ENCODE results near the gene RNASE4.
A peak's percentile ranks its signal among the peaks of the same experiment; 100 is the strongest.

Gene RNASE4

DNA sequence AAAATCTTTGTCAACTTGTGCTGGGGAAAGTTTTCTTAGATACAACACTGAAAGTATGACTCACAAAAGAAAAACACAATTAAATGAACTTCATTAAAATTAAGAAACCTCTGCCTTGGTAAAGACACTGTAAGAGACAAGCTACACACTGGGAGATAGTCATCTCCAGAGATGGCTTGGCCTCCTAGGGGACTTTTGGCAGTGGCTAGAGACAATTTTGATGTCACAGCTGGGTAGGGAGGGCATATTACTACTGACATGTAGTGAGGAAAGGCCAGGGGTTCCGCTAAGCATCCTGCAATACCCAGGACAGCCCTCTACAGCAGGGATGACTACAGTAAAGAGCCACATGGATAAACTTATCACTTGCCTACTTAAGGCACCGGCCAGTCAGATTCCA, 8.7 kb upstream of the RNASE4 start:
- DNase-seq (ENCODE audit: low spot score): no peak

DNA sequence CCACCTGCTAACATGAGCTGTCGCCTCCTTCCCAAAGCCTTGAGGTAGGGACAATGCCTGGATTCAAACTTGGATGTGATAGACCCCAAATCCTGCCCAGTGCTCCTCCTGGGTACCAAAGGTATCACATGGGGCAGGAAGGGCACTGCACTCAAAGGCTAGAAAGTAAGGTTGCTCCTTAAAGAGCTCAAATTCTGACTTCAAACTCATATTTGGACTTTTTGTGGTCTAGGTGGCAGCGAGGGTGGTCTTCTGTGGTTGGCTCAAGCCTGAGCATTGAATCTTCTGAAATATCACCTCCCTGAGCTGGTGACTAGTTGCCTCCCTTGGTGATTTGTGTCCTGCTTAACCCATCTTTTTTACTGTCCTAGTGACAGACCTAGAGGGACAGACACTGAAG, 8.3 kb upstream of the RNASE4 start:
- DNase-seq (ENCODE audit: low spot score): no peak

DNA sequence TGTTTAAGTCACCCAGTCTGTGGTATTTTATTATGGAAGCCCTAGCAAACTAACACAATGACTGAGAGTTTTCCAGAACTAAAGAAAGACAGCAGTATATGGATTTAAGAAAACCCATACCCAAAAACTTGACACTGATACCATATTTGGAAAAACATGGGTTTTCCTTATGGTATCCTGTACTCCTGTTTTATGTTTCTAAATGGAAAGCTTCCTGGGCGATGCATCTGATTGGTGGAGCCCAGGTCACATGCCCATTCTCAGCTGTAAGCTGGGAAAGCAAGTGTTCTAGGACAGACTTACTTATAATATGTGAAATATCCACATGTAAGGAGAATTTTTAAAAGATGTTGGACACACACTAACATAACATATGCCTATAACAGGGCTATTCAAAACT, 4.5 kb upstream of the RNASE4 start:
- DNase-seq (ENCODE audit: low spot score): no peak

- no peak for DNase-seq (ENCODE audit: low spot score)
Measured at GRCh38 chr14:20680363-20680762, 4.0 kb upstream of the RNASE4 start.

DNA sequence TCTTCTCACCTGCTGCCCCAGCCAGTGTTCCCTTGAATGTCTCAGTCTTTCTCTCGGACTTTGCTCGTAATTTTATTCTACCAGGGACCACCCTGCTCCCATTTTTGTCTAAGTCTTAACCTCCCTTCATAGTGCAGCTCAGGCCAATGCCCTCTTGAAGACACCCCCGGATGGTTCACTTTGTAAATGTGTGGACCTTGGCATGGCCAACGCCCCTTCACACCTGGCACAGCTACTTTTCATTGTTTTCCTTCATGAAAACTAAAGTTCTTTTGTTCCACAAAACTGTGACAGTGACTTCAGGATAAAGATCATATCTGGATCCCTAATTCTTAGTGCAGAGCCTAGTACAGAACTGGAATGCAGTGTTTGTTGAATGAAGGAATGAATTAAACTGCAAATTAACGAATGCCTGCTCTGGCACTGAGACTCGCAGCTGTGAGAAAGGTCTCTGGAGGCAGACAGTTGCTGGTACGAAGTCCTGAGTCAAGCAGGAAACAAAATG, 3.5 kb upstream of the RNASE4 start:
- no peak for DNase-seq (ENCODE audit: low spot score)

DNA sequence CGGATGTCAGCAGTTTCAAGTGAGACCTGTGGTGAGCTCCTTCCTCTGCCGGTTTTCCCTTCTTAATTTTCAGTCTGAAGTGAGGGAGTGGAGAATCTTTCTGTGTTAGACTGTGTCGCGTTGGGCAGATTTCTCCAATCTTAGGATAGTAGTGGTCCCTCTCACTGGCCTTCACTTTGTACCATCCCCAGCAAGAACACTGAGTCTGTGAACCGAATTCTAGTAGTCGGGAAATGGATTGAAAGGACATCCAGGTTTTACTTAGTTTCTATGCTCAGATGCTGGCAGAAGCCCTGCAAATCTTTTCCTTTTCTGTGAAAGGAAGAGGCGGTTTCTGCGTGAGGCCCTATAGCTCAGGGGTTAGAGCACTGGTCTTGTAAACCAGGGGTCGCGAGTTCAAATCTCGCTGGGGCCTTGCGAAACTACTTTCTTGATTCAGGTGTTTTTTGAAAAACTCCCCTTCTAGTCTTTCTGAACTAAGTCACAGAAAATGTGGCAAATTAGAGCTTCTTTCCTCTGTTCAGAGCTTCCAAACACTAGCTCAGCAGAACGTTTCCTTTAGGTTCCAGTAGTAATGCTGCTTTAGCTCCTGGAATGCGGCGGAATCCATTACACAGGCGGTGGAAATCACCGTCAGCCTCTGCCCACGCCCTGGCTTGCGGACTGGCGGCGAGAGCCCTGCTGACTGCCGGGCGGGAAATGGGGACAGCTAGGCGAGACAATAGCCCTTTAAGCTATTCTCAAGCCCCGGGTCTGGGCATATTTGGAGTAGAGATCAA, 2.8 kb upstream of the RNASE4 start:
- peak; percentile 59 for DNase-seq (ENCODE audit: low spot score)

DNA sequence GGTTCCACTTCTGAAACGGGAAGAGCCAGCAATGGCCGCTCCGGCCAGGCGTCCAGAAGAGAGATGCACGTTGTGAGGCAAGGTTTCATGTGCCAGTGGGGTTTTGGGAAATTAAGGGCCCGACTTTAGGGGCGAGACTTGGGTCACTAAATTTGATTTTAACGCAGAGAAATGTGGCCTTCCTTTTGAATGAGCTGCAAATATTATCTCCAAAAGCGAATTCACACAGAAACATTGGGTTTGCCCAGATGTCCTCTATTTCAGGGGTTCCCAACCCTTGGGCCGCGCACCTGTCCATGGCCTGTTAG, 2.3 kb upstream of the RNASE4 start:
- no peak for DNase-seq (ENCODE audit: low spot score)

DNA sequence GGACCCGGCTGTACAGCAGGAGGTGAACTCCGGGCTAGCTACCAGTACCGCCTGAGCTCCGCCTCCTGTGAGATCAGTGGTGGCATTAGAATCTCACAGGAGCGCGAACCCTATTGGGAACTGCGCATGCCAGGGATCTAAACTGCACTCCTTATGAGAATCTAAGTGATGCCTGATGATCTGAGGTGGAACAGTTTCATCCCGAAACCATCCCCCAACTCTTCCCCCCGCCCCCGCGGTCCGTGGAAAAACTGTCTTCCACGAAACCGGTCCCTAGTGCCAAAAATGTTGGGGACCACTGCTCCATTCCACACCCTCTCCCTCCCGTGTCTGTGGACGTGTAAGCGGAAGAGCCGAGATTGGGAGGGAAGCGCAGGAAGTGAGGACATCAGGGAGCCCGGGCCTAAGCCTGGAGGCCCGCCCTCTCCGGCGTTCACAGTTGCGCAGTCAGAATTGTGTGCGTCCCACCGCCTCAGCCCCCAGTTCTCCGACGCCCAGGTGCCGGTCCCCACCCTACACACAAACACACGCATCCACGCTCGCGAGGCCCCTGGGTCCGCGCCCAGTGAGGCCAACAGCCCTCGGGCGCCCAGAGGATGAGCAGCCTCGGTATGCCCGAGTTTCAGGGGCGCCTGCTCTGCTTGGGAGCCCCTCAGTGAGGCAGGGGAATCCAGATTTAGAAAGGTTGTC, 1.8 kb upstream of the RNASE4 start:
- DNase-seq (ENCODE audit: low spot score): peak; percentile 88

GRCh38 chr14:20683125-20683890, 1.1 kb upstream of the RNASE4 start:
- peak; percentile 79 for DNase-seq (ENCODE audit: low spot score)

DNA sequence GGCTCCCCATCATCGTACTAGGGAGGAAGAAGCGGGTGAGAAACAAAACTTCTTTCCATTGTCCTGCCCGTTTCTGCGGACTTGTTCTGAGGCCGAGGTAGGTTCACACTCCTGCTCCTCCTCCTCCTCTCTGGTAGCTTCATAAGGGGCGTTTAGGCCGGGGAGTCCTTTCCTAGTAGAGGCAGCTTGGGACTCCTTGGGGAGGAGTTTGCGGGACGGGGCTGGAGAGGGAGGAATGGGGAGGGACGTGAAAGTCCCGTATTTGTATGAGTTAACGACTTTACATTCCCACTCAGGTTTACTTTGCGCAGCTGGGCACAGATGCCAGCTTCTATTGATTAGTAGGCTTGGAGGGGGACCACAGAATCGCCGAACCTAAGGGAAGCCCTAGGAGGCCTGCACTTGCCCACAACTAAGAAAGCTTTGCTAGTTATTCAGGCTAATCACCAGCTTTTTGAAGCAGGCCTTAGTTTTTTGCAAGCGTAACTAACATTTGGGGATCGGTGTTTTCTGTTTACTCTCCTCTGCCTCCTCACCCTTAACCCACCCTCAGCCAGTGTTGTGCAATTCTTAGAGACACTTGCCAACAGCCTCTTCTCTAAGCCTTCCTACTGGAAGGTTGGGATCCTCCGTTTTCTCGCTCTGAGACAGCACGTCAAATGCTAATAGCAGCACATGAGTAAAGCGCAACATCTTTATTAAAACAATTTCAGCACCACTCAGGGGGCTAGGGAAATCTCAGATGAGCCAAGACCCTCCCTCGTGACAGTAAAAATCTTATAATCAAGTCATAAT, 499 bp downstream of the RNASE4 start:
- DNase-seq (ENCODE audit: low spot score): peak; percentile 16

DNA sequence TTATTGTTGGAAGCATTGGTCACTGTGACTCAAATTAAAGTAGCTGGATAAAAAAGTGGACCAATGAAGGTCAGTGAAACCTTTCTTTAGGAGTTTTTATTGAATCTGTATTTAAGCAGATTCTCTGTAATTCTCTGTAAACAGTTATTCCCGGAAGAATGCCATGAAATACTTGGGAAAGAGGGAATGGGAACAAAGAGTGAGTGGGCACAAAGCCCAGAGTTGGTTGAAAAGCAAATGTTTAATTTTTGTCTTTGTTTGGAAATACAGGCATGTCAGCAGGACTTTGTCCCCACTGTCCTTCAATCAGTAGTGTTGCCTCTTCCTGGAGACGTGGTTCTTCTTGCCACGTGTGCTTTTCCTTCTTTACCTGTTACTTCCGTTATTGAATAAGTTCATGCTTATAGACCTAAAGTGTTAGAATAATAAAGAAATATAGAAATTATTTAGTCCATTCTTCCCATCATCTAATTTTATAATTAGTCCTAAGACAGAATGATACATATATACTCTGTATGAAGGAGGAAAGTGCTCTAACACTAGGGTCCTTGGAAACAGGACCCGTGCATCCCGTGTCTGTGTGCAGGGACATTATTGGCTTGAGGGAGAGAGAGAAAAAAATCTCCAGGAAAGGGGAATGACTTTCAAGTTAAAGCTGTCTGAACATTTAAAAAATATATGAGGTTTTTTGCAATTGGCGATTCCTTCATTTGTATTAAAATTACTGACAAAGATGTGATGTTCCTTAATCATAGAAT, 2.2 kb downstream of the RNASE4 start:
- no peak for DNase-seq (ENCODE audit: low spot score)

GRCh38 chr14:20687362-20688166, 3.2 kb downstream of the RNASE4 start:
- no peak for DNase-seq (ENCODE audit: low spot score)

- DNase-seq (ENCODE audit: low spot score): no peak
Measured at GRCh38 chr14:20688167-20688839, 3.9 kb downstream of the RNASE4 start, which contains the start of gene ANG. Gene ANG (plus strand): TSS chr14:20688764. CDS start chr14:20693565, 4,801 bp downstream.

DNA sequence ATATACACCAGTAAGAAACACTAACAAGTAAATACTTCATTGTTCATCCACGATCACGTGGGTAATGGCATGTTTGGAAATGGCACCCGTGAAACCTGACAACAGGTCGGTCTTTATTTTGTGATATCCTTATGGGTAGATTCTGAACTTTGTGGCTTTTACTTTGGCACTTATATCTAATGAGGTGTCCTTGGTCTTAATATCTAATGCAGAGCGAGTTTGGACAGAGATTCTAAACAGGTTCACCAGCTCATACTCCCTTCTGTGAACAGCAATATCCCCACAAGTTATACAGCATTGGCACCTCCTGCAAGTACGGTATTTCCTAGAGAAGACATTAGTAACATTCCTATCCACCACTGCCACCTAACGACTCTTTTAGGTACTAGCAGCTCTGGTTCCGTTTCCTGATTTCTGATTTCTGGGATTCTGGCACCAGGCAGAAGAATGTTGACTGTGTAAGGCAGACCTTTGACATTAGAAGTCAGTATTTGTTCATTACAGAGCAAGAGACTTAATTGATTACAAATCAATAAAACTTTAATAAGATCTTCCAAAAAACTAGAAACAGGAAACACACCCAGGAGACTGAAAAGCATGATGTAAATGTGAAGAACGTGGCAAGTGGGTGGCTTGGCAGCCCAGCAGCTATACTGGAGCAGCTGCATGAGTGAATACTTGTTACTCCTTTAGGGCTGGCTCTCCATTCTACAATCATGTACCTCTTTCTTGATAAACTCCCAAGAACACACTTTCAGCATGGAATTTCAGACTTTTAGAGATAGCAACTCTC, 6.7 kb downstream of the RNASE4 start:
- DNase-seq (ENCODE audit: low spot score): peak; percentile 53

DNA sequence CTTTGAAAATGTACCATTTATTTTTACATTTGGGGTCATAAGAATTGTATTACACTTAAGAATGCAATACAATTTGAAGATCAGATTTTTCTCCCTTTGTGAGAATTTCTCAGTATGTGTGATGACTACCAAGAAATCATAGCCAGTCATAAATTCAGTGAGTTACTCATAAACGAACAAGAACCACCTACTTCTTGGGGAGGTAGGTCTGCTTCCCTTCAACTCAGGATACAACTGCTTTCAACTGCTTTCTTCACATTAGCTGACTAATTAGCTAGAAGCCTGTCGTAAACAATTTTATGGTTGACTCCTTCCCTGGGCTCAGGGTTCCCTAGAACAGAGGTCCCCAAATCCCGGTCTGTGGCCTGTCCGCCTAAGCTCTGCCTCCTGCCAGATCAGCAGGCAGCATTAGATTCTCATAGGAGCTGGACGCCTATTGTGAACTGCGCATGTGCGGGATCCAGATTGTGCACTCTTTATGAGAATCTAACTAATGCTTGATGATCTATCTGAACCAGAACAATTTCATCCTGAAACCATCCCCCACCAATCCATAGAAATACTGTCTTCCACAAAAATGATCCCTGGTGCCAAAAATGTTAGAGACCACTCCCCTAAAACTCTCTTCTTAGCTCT, 7.9 kb downstream of the RNASE4 start:
- DNase-seq (ENCODE audit: low spot score): peak; percentile 7

- DNase-seq (ENCODE audit: low spot score): no peak
Measured at GRCh38 chr14:20696764-20697163, 12.4 kb downstream of the RNASE4 start.

DNA sequence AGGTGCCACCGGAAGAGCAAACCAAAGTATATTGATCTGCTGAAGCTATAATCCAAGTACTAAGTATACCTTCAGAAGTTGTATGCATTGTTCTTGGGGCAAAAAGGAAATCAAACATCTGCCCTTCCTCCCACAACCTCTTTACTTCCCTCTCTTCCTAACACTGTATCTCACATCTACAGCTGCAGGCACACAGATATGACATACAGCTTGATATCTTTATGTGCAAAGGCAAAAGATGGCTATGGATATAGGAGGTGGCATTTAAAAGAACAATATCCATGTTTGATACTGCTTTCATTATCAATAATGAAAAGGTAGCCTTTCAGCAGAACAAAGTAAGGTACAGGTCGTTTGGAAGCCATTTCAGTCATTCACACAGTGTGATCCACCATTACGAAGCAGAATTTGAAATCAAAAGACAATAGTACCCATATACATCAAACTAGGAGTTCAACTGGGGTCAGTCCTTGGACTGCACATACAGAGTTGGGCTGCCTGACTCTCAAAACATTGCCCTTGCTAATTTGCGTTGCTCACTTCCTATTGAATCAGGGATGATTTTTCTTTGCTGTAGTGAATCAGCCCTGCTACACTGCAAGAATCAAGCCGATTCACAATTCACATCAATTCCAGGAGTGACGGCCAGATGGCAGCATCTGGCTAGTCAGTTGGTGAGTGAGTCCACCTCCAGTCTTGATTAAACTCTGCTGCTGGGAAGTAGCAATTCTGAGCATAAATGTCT, 13.1 kb downstream of the RNASE4 start:
- DNase-seq (ENCODE audit: low spot score): peak; percentile 48
